NCI-H774 (cell line): ENCODE measurements around the gene LRP11.

ENCODE experiments used
- DNase-seq: peaks from one replicate; lab custom pipeline; 2025; lab: John Stamatoyannopoulos, UW

The LRP11 gene

DNA sequence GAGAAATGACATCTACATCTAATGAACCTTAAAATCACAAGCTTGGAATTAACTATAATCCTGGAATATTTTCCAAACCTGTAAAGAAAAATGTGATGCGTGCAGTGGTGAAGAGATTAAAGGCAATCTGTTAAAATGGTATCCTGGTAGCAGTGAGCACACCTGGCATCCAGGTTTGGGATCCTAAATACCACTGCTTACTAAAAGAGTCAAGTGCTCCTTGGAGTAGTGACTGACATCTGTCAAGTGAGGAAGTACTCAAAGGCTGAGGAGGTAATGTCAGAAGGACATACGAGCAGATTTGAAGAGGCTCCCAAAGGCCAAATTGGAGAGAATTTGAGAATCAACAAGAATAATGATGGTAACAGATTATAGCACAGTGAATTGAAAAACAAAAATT, 81.8 kb downstream of the LRP11 start:
- DNase-seq = no peak

DNA sequence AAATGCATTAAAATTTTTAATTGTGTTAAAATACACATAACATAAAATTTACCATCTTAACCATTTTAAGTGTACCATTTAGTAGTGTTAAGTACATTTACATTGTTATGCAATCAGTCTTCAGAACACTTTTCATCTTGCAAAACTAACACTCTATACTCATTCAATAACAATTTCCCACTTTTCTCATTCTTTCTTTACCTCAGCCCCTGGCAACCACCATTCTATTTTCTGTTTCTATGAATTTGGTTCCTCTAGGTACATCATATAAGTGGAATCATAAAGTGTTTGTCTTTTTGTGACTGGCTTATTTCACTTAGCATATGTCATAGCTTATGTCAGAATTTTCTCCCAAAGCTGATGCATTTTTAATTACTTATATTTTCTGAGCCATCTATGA, 82.4 kb downstream of the LRP11 start:
- no peak for DNase-seq

DNA sequence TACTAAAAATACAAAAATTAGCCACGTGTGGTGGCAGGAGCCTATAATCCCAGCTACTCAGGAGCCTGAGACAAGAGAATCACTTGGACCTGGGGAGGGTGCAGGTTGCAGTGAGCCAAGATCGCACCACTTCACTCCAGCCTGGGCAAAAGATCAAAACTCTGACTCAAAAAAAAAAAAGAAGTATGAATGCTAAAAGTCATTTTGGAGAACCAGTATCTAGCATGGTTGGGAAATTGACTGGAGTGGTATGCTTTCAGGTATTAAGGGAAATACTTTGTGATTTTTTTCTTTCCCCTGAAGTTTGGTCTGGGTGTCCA, 84.6 kb downstream of the LRP11 start:
- no peak for DNase-seq

DNA sequence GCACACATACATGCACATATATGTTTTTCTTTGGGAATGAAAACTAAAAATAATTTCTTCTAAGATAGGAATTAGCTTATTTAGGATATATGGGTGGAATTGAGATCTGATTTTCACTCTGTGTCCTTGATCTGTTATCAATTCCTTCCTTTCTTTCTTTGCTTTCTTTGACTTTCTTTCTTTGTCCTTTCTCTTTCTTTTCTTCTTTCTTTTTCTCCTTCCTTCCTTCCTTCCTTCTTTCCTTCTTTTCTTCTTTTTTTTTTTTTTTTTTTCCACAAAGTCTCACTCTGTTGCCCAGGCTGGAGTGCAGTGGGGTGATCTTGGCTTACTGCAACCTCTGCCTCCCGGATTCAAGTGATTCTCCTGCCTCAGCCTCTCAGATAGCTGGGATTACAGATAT, 86.5 kb downstream of the LRP11 start:
- DNase-seq = no peak

DNA sequence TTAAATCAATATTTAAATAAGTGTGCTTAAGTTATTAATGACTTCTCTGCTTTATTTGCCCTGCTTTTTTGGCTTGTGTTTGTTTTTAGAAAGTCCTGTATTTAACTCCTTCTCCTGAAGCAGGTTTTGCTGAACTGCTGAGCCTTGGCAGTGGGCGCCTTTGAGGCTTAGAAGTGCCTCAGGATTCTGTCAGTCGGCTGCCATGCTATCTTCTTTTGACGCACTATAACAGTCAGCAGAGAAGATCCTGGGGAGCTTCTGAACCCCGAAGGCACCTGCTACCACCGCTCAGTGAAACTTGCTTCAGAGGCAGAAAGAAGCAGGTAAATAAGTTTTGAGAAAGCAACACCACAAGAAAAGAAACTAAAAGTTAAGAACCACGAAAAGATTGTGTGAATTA, 92.2 kb downstream of the LRP11 start:
- DNase-seq = no peak

DNA sequence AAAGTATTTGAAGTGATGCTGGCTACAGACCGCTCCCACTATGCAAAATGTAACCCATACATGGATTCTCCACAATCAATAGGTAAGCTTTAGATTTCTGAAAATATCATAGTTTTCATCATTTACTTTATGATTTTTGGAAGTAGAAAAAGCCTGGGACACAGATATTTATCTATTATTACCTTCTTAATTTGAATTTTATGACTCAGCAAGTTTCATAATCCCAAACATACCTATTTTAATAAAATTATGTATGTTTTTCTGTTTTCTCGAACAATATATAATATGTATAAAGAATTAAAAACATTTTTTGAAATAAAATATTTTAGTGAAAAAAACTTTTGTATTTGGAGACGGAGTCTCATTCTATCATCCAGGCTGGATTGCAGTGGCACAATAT, 93.0 kb downstream of the LRP11 start:
- no peak for DNase-seq

DNA sequence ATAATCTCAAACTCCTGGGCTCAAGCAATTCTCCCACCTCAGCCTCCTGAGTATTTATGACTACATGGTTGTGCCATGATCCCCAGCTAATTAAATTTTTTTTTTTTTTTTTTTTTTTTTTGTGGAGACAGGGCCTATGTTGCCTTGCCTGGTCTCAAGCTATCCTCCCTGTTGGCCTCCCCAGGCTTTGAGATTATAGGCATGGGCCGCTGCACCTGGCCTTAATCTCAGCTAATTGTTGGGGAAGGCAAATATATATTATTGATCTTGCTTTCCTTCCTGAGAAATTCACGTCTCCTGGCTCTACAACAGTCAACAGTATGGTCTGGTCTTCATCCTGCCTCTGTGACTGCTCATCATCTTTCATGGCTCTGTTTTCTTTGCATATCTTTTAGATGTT, 94.5 kb downstream of the LRP11 start:
- DNase-seq = no peak
